Sigmoid colon (tissue), 7 donors: ENCODE measurements around the gene CCDC33. TPM values are rescaled to one million over a fixed set of nuclear protein-coding genes. Genes with fewer than 3 reads are reported as not detected.

Experiments
- DNase-seq: peaks from one replicate; pipeline ENCODE4 v3.0.0-alpha.2; 2019
- H3K27ac ChIP-seq, 4 donors: fragments of 200-600 bp; sonication (generic); one replicate each; pipeline ENCODE4 v1.5.1; 2016 to 2019; ENCODE audit warnings: mild to moderate bottlenecking in 1 of 4
- H3K27me3 ChIP-seq, 3 donors: fragments of 200-600 bp; sonication (generic); one replicate each; pipeline ENCODE4 v1.5.1; 2019; ENCODE audit warnings: mild to moderate bottlenecking in 1 of 3
- H3K36me3 ChIP-seq, 4 donors: fragments of 200-600 bp; sonication (generic); one replicate each; pipeline ENCODE4 v1.5.1; 2016 to 2019
- H3K4me1 ChIP-seq, 4 donors: fragments of 200-600 bp; sonication (generic); one replicate each; pipeline ENCODE4 v1.5.1; 2017 to 2019
- H3K4me3 ChIP-seq, 4 donors: fragments of 200-600 bp; sonication (generic); one replicate each; pipeline ENCODE4 v1.5.1; 2017 to 2019; ENCODE audit warnings: mild to moderate bottlenecking in 2 of 4, moderate library complexity in 1 of 4
- H3K9me3 ChIP-seq, 4 donors: fragments of 200-600 bp in 3 of 4; sonication (generic) in 3 of 4; one replicate each; pipeline versions ENCODE4 v1.5.1 to v1.6.1; 2013 to 2019
- CTCF ChIP-seq, 4 experiments: fragments of 450-650 bp in 3 of 4; fragments of 200-600 bp in 1 of 4; IDR thresholded peaks; one replicate each; pipeline ENCODE4 v1.5.1; 2016 to 2019; ENCODE audit warnings: antibody characterized with exemption in 4 of 4, mild to moderate bottlenecking in 3 of 4, moderate library complexity in 2 of 4
- EP300 ChIP-seq, 4 donors: sonication (generic); formaldehyde crosslinking; IDR thresholded peaks; one replicate each; pipeline ENCODE4 v1.6.1; 2017; ENCODE audit warnings: antibody characterized with exemption in 4 of 4
- POLR2A ChIP-seq, 2 donors: fragments of 450-650 bp; IDR thresholded peaks; one replicate each; pipeline ENCODE4 v1.6.1; 2016; ENCODE audit warnings: antibody characterized with exemption in 2 of 2, mild to moderate bottlenecking in 2 of 2, moderate library complexity in 2 of 2
- POLR2AphosphoS5 ChIP-seq, 4 donors: sonication (generic); formaldehyde crosslinking; IDR thresholded peaks; one replicate each; pipeline ENCODE4 v1.6.1; 2017; ENCODE audit warnings: antibody characterized with exemption in 4 of 4
- WGBS, 2 donors: extraction: QIAGEN DNeasy Blood & Tissue Kit; methylation state at CpG; one replicate each; pipeline ENCODE4 v1.1.7; 2013; 5-methylcytosine and 5-hydroxymethylcytosine counted together
- intact Hi-C: fragments of 100-400 bp; cut with DNase I; formaldehyde crosslinking; loops from one replicate; pipeline ENCODE4 v1.15.1; 2023
- polyA plus RNA-seq, 3 donors: library from polyadenylated mRNA; stranded (reverse); fragments of 200-250 nt; gene quantifications; one replicate each; pipeline ENCODE4 v1.2.3, GENCODE V29; 2013
- total RNA-seq, 4 donors: library from RNA; depleted of rRNA; stranded (reverse); fragments of >200 nt; gene quantifications; one replicate each; pipeline ENCODE4 v1.1.0, GENCODE V29; 2016
- donor health status: healthy with polysubstance abuse.
- donor health status: Bipolar disorder and iron deficiency.
- donor health status: healthy.

The CCDC33 gene
- total and polyA plus RNA-seq, 7 donors: 0.09 to 0.60 TPM; not detected in 5

DNA sequence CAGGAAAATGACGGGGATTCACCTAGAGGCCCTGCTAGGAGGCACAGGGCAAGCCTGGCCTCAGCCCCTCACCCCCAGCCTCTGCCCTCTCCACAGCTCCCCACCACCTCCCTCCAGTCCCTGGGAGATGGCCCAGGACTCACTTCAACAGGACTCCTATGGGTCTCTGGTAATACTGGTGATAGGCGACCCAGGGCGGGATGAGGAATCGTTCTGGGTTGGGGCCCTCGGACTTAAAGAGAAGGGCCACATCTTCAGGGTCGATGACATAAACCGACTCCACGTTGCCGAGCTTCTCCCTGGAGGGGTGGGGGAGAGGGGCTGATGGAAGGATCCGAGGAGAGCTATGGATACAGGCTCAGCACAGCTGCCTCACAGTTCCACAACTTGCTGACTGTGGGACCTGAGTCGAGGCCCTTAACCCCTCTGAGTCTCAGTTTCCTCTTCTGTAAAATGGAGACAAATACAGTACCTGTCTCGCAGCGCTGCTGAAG, 111.7 kb downstream of the CCDC33 start:
- no peak for DNase-seq
- TF ChIP-seq EP300 (IDR thresholded peaks at IDR 0.05) (no peak), POLR2A (IDR thresholded peaks at IDR 0.05) (no peak), CTCF (IDR thresholded peaks at IDR 0.05) (no peak), POLR2AphosphoS5 (IDR thresholded peaks at IDR 0.05) (no peak)
- peaks cover 0 to 10% (median 0%) of the 10 kb centered on the region in 3 donors for H3K27me3 ChIP-seq
- H3K4me3 ChIP-seq: no peak overlapping the region
- intact Hi-C loops: no loop called here
- H3K4me1 ChIP-seq: no peaks in the 10 kb centered on the region
- H3K27ac ChIP-seq: no peak overlapping the region
- no peaks in the 10 kb centered on the region for H3K9me3 ChIP-seq
- WGBS, 2 donors: 80 to 91% methylated on average over 13 of the region's 13 CpGs
- H3K36me3 ChIP-seq: no peaks in the 10 kb centered on the region

- Histone ChIP-seq H3K36me3 (no peaks in the 10 kb centered on the region), H3K4me3 (no peak overlapping the region), H3K27ac (no peak overlapping the region), H3K4me1 (no peaks in the 10 kb centered on the region), H3K27me3 (peaks cover 0 to 10% (median 0%) of the 10 kb centered on the region in 3 donors), H3K9me3 (no peaks in the 10 kb centered on the region)
- TF ChIP-seq POLR2A (IDR thresholded peaks at IDR 0.05) (no peak), CTCF (IDR thresholded peaks at IDR 0.05) (no peak), EP300 (IDR thresholded peaks at IDR 0.05) (no peak), POLR2AphosphoS5 (IDR thresholded peaks at IDR 0.05) (no peak)
- no peak for DNase-seq
- WGBS, 2 donors: 95 to 98% methylated on average over 3 of the region's 3 CpGs
- intact Hi-C loops: no loop called here
These were observed 113.2 kb downstream of the CCDC33 start for GRCh38 chr15:74349241-74349778.

- H3K36me3 ChIP-seq: no peaks in the 10 kb centered on the region
- intact Hi-C loops: no loop called here
- no peaks in the 10 kb centered on the region for H3K9me3 ChIP-seq
- DNase-seq: no peak
- no peak overlapping the region for H3K4me3 ChIP-seq
- WGBS, 2 donors: 66 to 76% methylated on average over 14 of the region's 14 CpGs
- no peak for TF ChIP-seq POLR2AphosphoS5 (IDR thresholded peaks at IDR 0.05)
- no peak for TF ChIP-seq POLR2A (IDR thresholded peaks at IDR 0.05)
- no peak for TF ChIP-seq EP300 (IDR thresholded peaks at IDR 0.05)
- TF ChIP-seq CTCF (IDR thresholded peaks at IDR 0.05): no peak
- peaks cover 0 to 10% (median 0%) of the 10 kb centered on the region in 3 donors for H3K27me3 ChIP-seq
- H3K4me1 ChIP-seq: no peaks in the 10 kb centered on the region
- H3K27ac ChIP-seq: no peak overlapping the region
These were observed 114.5 kb downstream of the CCDC33 start for GRCh38 chr15:74350295-74351275.

DNA sequence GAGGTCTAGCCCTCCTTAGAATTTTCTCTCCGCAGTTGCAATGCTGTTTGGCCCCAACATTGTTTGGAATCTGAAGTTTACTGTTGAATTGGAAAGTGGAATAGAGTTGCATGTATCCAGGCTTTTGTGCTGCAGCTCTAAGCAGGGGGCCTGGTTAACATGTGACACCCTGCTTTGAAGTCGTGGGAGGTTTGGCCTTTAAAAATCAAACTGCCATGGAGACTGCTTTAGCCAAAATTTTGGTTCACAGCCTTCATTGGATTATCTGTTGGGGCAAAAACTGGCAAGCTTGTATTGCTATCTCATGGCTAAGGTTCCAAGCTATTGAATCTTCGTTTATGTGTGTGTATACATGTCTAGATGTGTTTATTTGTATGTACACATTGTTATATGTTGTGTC, 115.5 kb downstream of the CCDC33 start:
- Histone ChIP-seq H3K27ac (no peak overlapping the region), H3K36me3 (no peaks in the 10 kb centered on the region), H3K9me3 (no peaks in the 10 kb centered on the region), H3K4me1 (no peaks in the 10 kb centered on the region), H3K27me3 (peaks cover 0 to 10% (median 0%) of the 10 kb centered on the region in 3 donors), H3K4me3 (no peak overlapping the region)
- intact Hi-C loops: no loop called here
- DNase-seq: no peak
- TF ChIP-seq CTCF (IDR thresholded peaks at IDR 0.05) (no peak), POLR2AphosphoS5 (IDR thresholded peaks at IDR 0.05) (no peak), POLR2A (IDR thresholded peaks at IDR 0.05) (no peak), EP300 (IDR thresholded peaks at IDR 0.05) (no peak)
- WGBS, 2 donors: 30 to 46% methylated on average over 3 of the region's 3 CpGs
